ENCODE results near the gene PPP1R1A.

Gene PPP1R1A

GRCh38 chr12:54595471-54595870 is 7.0 kb upstream of the PPP1R1A start:
- TF ChIP-seq RAD21 (IDR thresholded peaks at IDR 0.05; ENCODE audit: low read depth) = no peak
- no peak for TF ChIP-seq TCF12 (IDR thresholded peaks at IDR 0.05; ENCODE audit: low read depth)
- no peak for TF ChIP-seq EP300 (IDR thresholded peaks at IDR 0.05; ENCODE audit: borderline replicate concordance)
- TF ChIP-seq FOXM1 (IDR thresholded peaks at IDR 0.05; ENCODE audit: borderline replicate concordance, low read depth) = no peak
- TF ChIP-seq REST (IDR thresholded peaks at IDR 0.05; ENCODE audit: low read depth) = no peak

- no peak for TF ChIP-seq RAD21 (IDR thresholded peaks at IDR 0.05; ENCODE audit: low read depth)
- TF ChIP-seq, protein P1, sequence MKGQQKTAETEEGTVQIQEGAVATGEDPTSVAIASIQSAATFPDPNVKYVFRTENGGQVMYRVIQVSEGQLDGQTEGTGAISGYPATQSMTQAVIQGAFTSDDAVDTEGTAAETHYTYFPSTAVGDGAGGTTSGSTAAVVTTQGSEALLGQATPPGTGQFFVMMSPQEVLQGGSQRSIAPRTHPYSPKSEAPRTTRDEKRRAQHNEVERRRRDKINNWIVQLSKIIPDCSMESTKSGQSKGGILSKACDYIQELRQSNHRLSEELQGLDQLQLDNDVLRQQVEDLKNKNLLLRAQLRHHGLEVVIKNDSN (IDR thresholded peaks at IDR 0.05) = no peak
- TF ChIP-seq YY1 (IDR thresholded peaks at IDR 0.05; ENCODE audit: low read depth) = no peak
- no peak for TF ChIP-seq TAF1 (IDR thresholded peaks at IDR 0.05; ENCODE audit: low read depth)
Measured at GRCh38 chr12:54593725-54594124, 5.3 kb upstream of the PPP1R1A start.

DNA sequence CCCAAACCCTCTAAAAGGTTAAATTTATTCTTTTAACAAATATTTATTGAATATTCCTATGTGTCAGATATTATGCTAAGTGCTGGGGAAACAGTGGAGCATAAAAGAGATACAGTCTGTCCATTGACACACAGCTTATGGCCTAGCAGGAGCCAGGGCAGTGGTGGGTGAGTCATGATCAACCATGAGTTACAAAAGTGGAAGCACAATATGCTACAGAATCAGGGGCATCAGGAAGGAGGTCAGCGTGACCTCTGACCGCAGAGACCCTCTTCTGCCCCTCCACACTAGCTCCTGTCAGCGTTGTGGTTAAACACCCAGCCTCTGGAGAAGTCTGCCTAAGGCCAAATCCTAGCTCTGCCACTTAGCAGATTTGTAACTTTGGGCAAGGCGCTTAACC is 4.7 kb upstream of the PPP1R1A start:
- no peak for TF ChIP-seq EGR1 (IDR thresholded peaks at IDR 0.05)

GRCh38 chr12:54592316-54592715 is 3.9 kb upstream of the PPP1R1A start:
- TF ChIP-seq TCF12 (IDR thresholded peaks at IDR 0.05; ENCODE audit: low read depth) = no peak
- TF ChIP-seq REST (IDR thresholded peaks at IDR 0.05; ENCODE audit: low read depth) = no peak
- TF ChIP-seq TAF1 (IDR thresholded peaks at IDR 0.05; ENCODE audit: low read depth) = no peak
- TF ChIP-seq NFIC (IDR thresholded peaks at IDR 0.05) = peak; percentile 42; the same call in 1 of the 2 replicates

DNA sequence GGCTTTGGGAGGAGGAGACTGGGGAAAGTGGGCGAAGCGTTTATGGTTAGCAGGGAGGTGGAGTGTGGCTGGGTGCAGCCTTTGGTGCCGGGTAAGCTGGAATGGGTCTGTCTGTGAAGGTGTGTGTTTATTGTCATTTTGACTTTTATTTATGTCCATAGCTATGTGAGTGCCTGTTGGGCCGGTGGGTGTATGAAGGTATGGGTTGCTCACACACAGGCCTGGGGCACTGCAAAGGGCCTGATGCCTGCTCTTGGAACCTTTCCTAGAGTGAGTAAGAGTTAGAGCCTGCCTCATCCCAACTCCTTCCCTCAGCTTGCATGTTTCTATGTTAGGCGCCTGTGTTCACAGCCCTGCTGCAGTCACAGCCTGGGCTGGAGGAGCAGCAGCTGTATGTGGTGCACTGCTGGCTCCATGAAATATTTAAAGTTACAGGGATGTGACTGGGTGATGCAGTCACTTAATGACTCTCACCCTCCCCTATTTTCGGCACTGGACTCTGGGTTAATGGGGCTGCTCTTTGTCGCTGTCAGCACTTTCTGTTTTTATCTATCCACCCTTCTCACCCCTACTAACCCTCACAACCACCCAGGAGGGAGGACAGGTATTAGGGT is 2.6 kb upstream of the PPP1R1A start:
- no peak for TF ChIP-seq EGR1 (IDR thresholded peaks at IDR 0.05)
- TF ChIP-seq, protein P1 (IDR thresholded peaks at IDR 0.05) = no peak
- TF ChIP-seq CEBPB (IDR thresholded peaks at IDR 0.05) = no peak
- no peak for TF ChIP-seq CREB1 (IDR thresholded peaks at IDR 0.05; ENCODE audit: low read depth)
- no peak for TF ChIP-seq FOXM1 (IDR thresholded peaks at IDR 0.05; ENCODE audit: borderline replicate concordance, low read depth)
- TF ChIP-seq, protein P2, sequence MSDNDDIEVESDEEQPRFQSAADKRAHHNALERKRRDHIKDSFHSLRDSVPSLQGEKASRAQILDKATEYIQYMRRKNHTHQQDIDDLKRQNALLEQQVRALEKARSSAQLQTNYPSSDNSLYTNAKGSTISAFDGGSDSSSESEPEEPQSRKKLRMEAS (IDR thresholded peaks at IDR 0.05) = no peak
- no peak for TF ChIP-seq TAF1 (IDR thresholded peaks at IDR 0.05; ENCODE audit: low read depth)
- TF ChIP-seq EP300 (IDR thresholded peaks at IDR 0.05; ENCODE audit: borderline replicate concordance) = no peak
- no peak for TF ChIP-seq TEAD4 (IDR thresholded peaks at IDR 0.05)
- no peak for TF ChIP-seq TCF12 (IDR thresholded peaks at IDR 0.05; ENCODE audit: low read depth)
- no peak for TF ChIP-seq NFIC (IDR thresholded peaks at IDR 0.05)
- TF ChIP-seq ZBTB7A (IDR thresholded peaks at IDR 0.05; ENCODE audit: low read depth) = no peak
- TF ChIP-seq RAD21 (IDR thresholded peaks at IDR 0.05; ENCODE audit: low read depth) = no peak
- TF ChIP-seq REST (IDR thresholded peaks at IDR 0.05; ENCODE audit: low read depth) = no peak
- no peak for TF ChIP-seq YY1 (IDR thresholded peaks at IDR 0.05; ENCODE audit: low read depth)

- TF ChIP-seq REST (IDR thresholded peaks at IDR 0.05; ENCODE audit: low read depth) (no peak), FOXM1 (IDR thresholded peaks at IDR 0.05; ENCODE audit: borderline replicate concordance, low read depth) (no peak), EGR1 (IDR thresholded peaks at IDR 0.05) (no peak), CEBPB (IDR thresholded peaks at IDR 0.05) (no peak), EP300 (IDR thresholded peaks at IDR 0.05; ENCODE audit: borderline replicate concordance) (no peak), TEAD4 (IDR thresholded peaks at IDR 0.05) (no peak), YY1 (IDR thresholded peaks at IDR 0.05; ENCODE audit: low read depth) (no peak), ZBTB7A (IDR thresholded peaks at IDR 0.05; ENCODE audit: low read depth) (no peak), NFIC (IDR thresholded peaks at IDR 0.05) (no peak), TAF1 (IDR thresholded peaks at IDR 0.05; ENCODE audit: low read depth) (no peak), TCF12 (IDR thresholded peaks at IDR 0.05; ENCODE audit: low read depth) (no peak), RAD21 (IDR thresholded peaks at IDR 0.05; ENCODE audit: low read depth) (no peak), CREB1 (IDR thresholded peaks at IDR 0.05; ENCODE audit: low read depth) (no peak)
- TF ChIP-seq, protein P1 (IDR thresholded peaks at IDR 0.05) = no peak
- TF ChIP-seq, protein P2 (IDR thresholded peaks at IDR 0.05) = no peak
Measured at GRCh38 chr12:54589964-54590363, 1.5 kb upstream of the PPP1R1A start.
